Adrenal gland (tissue), 12 donors: ENCODE measurements around the gene NAGLU. TPM values are rescaled to one million over a fixed set of nuclear protein-coding genes. Genes with fewer than 3 reads are reported as not detected.

Source experiments
- DNase-seq, 7 donors: peaks; one replicate each; pipeline ENCODE4 v3.0.0-alpha.2; 2019 to 2020
- H3K27ac ChIP-seq, 5 donors: fragments of 200-600 bp; sonication (generic) in 4 of 5; 1 replicate in 3 of 5; 2 replicates in 2 of 5; pipeline versions ENCODE4 v1.5.1 to v1.8.0; 2016 to 2020; ENCODE audit warnings: mild to moderate bottlenecking in 1 of 5
- H3K27me3 ChIP-seq: fragments of 200-600 bp; 2 replicates; pipeline ENCODE4 v1.8.0; 2021
- H3K36me3 ChIP-seq, 2 donors: fragments of 200-600 bp; replicated peaks in 1 of 2; 1 replicate in 1 of 2; 2 replicates in 1 of 2; pipeline versions ENCODE4 v1.5.1 to v1.8.0; 2018 to 2022
- H3K4me1 ChIP-seq, 2 donors: fragments of 200-600 bp; replicated peaks in 1 of 2; 1 replicate in 1 of 2; 2 replicates in 1 of 2; pipeline versions ENCODE4 v1.5.1 to v1.8.0; 2018 to 2021
- H3K4me3 ChIP-seq, 4 donors: fragments of 200-600 bp; sonication (generic) in 3 of 4; one replicate each; pipeline ENCODE4 v1.5.1; 2016 to 2018
- H3K9me3 ChIP-seq, 3 donors: fragments of 200-600 bp; sonication (generic) in 1 of 3; replicated peaks in 1 of 3; 1 replicate in 2 of 3; 2 replicates in 1 of 3; pipeline versions ENCODE4 v1.5.1 to v1.8.0; 2016 to 2021
- POLR2A ChIP-seq, 2 donors: fragments of 450-650 bp; IDR thresholded peaks; one replicate each; pipeline ENCODE4 v1.6.1; 2017; ENCODE audit warnings: antibody characterized with exemption in 2 of 2, mild to moderate bottlenecking in 2 of 2, moderate library complexity in 1 of 2
- WGBS, 4 donors: extraction: QIAGEN DNeasy Blood & Tissue Kit in 2 of 4; methylation state at CpG; one replicate each; pipeline versions ENCODE4 v1.1.5 to v1.1.7; 2013 to 2017; 5-methylcytosine and 5-hydroxymethylcytosine counted together
- intact Hi-C, 2 donors: fragments of 100-400 bp; cut with DNase I; formaldehyde crosslinking; loops; one replicate each; pipeline versions ENCODE4 v1.14.1 to v1.15.0; 2022 to 2023
- polyA plus RNA-seq, 3 donors: library from polyadenylated mRNA; stranded (reverse); fragments of 200-250 nt in 2 of 3; fragments of 350-450 nt in 1 of 3; fragmentation: Illumina TruSeq in 1 of 3; extraction: RNeasy Lipid Tissue Mini Kit (QIAGEN cat#74804) in 1 of 3; gene quantifications; one replicate each; pipeline ENCODE4 v1.2.3, GENCODE V29; 2013 to 2014
- total RNA-seq, 9 donors: library from RNA; depleted of rRNA in 4 of 9; stranded (reverse); fragments of >200 nt in 4 of 9; fragments of 120-200 nt in 1 of 9; fragmentation: NEBNext Ultra II Directional in 1 of 9; extraction: Animal tissue kit (Norgen Biotek cat#: 25700) in 1 of 9; gene quantifications; one replicate each; pipeline versions ENCODE4 v1.1.0 to v1.2.4, GENCODE V29; 2013 to 2023
- TF ChIP-seq, protein P1 (sequence below), 6 experiments: fragments of 450-650 bp in 4 of 6; fragments of 200-600 bp in 2 of 6; sonication (generic) in 1 of 6; IDR thresholded peaks; 1 replicate in 5 of 6; 2 replicates in 1 of 6; pipeline versions ENCODE4 v1.5.1 to v1.8.0; 2016 to 2021; ENCODE audit warnings: antibody characterized with exemption in 6 of 6, mild to moderate bottlenecking in 2 of 6, moderate library complexity in 1 of 6
- donor health status: healthy with polysubstance abuse.
- donor health status: Bipolar disorder and iron deficiency.
- donor health status: DM: yes; HTN: yes; CAD: no.
- donor health status: DM: no; HTN: no; CAD: no.
- donor health status: DM: no; HTN: no; CAD: no.
- donor health status: DM: yes; HTN: yes; CAD: no.

NAGLU gene
- total and polyA plus RNA-seq, 12 donors = 12.4 to 115 (median 58.5) TPM

DNA sequence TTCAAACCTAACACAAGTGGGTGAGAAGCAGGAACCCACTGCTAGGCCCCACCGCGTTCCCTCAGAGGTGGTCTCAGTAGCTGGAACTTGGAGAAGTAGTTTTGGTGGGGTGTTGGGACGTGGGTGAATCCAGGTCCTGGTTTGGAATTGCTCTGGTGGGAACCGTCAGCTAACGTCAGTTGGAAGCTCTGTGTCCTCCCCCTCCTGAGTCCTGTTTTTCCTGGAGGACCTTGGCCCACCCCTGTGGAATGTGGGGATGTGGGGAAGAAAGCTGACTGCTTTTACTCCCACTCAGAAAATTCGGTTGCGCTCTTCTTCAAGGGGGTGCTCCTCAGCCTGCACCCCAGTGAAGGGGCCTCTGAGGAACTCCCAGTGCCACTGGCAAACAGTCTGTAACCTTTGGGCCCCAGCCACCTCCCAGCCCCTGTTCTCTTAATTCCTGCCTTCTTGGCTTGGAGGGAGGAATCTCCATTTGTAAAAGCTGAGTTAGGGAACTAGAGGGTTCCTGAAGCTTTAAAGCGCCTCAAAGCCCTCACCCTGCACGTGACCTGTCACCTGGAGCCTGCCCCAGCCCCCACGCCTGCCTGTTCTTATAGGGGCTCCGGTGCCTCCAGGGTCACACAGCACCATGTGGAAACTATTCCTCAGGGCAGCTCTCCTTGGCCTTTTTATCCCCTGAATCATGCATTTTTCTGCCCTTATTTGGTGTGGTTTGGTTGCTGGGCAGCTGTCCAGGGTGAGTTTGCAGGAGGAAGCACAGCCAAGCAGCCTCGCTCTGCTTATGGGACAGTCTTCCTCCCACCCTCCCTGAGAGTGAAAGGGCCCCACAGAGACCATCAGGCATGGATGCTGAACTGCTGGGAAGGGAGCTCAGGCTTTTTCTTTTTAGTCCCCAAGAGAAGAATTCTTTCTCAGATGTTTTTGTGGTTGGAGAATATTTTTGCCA is 16.2 kb upstream of the NAGLU start:
- no peak overlapping the region for H3K4me3 ChIP-seq
- peak overlapping the region; percentile 94 to 99 (median 95) for H3K27ac ChIP-seq
- no peaks in the 10 kb centered on the region for H3K9me3 ChIP-seq
- peak; percentile 90 to 97 (median 97) for DNase-seq
- H3K4me1 ChIP-seq = peaks cover 63 to 82% of the 10 kb centered on the region in 2 donors
- 24 to 33% (median 27%) methylated on average over 5 to 12 of the region's 12 CpGs for WGBS, 4 donors
- intact Hi-C loops = loop anchor here (5.0 to 10.0 kb wide), 4 partner anchors 93 to 205 kb away; partner anchors contain the start of gene CAVIN1 (in 1 of the 2)
- TF ChIP-seq, protein P1, sequence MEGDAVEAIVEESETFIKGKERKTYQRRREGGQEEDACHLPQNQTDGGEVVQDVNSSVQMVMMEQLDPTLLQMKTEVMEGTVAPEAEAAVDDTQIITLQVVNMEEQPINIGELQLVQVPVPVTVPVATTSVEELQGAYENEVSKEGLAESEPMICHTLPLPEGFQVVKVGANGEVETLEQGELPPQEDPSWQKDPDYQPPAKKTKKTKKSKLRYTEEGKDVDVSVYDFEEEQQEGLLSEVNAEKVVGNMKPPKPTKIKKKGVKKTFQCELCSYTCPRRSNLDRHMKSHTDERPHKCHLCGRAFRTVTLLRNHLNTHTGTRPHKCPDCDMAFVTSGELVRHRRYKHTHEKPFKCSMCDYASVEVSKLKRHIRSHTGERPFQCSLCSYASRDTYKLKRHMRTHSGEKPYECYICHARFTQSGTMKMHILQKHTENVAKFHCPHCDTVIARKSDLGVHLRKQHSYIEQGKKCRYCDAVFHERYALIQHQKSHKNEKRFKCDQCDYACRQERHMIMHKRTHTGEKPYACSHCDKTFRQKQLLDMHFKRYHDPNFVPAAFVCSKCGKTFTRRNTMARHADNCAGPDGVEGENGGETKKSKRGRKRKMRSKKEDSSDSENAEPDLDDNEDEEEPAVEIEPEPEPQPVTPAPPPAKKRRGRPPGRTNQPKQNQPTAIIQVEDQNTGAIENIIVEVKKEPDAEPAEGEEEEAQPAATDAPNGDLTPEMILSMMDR (IDR thresholded peaks at IDR 0.05) = no peak
- peak in 1 of 2 donors; percentile 58 for TF ChIP-seq POLR2A (IDR thresholded peaks at IDR 0.05)
- no peaks in the 10 kb centered on the region for H3K27me3 ChIP-seq
- peaks cover 0 to 27% of the 10 kb centered on the region in 2 donors for H3K36me3 ChIP-seq

DNA sequence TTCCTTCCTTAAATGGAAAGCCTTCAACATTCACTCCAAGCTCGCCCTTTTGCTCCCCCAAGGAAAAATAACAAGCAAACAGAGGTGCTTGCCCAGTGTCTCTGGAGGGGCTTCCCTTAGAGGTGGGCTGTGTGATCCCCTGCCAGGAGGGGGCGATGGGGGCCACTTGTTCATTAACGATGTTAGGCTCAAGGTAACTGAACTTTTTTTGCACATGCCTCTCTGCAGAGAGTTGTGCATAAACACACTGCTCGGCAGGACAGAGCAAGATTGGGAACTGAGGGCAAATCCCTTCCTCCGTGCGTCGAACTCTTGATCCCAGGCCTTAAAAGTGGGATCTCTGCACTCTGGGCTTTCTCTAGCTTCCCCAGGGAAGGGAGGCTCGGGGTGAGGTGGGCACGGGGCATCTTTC is 15.5 kb upstream of the NAGLU start:
- peaks cover 0 to 23% of the 10 kb centered on the region in 2 donors for H3K36me3 ChIP-seq
- peak overlapping the region; percentile 94 to 99 (median 95) for H3K27ac ChIP-seq
- H3K9me3 ChIP-seq = no peaks in the 10 kb centered on the region
- peak in 1 of 2 donors; percentile 25 for TF ChIP-seq POLR2A (IDR thresholded peaks at IDR 0.05)
- TF ChIP-seq, protein P1 (IDR thresholded peaks at IDR 0.05) = peak in 1 of 6 experiments; percentile 16
- DNase-seq = peak in 1 of 7 donors; percentile 27
- H3K4me1 ChIP-seq = peaks cover 68 to 87% of the 10 kb centered on the region in 2 donors
- no peaks in the 10 kb centered on the region for H3K27me3 ChIP-seq
- no peak overlapping the region for H3K4me3 ChIP-seq
- 31 to 42% (median 35%) methylated on average over 7 to 9 of the region's 9 CpGs for WGBS, 4 donors
- intact Hi-C loops = loop anchor here (5.0 to 10.0 kb wide), 2 partner anchors 98 to 206 kb away; partner anchors contain the start of gene CAVIN1 (in 1 of the 2)

DNA sequence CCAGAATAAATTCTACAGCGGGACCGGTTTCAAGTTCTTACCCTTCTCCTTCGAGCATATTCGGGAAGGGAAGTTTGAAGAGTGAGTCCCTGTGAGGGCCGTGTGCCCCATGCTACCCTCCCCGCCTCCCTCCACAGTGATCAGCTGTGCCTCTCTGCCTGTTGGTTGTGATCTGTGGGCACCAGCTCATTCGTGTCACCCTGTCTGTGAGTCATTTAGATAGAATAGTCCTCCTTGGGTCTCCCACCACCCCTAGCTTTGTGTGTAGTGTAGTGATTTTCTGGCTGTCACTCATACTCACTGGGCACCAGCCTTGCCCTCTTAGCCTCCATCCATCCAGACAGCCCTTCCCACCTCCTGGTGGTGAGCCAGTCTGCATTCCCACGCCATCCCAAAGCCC is 15.0 kb upstream of the NAGLU start:
- peaks cover 0 to 18% of the 10 kb centered on the region in 2 donors for H3K36me3 ChIP-seq
- H3K9me3 ChIP-seq = no peaks in the 10 kb centered on the region
- TF ChIP-seq, protein P1 (IDR thresholded peaks at IDR 0.05) = no peak
- TF ChIP-seq POLR2A (IDR thresholded peaks at IDR 0.05) = no peak
- no peaks in the 10 kb centered on the region for H3K27me3 ChIP-seq
- 43 to 52% (median 49%) methylated on average over 6 to 8 of the region's 8 CpGs for whole genome bisulfite sequencing, 4 donors
- intact Hi-C loops = loop anchor here (5.0 to 10.0 kb wide), 2 partner anchors 99 to 206 kb away; partner anchors contain the start of gene CAVIN1 (in 1 of the 2)
- no peak overlapping the region for H3K4me3 ChIP-seq
- H3K4me1 ChIP-seq = peaks cover 73 to 92% of the 10 kb centered on the region in 2 donors
- peak overlapping the region; percentile 94 to 99 (median 95) for H3K27ac ChIP-seq
- peak in 3 of 7 donors; percentile 45 to 61 (median 49) for DNase-seq

DNA sequence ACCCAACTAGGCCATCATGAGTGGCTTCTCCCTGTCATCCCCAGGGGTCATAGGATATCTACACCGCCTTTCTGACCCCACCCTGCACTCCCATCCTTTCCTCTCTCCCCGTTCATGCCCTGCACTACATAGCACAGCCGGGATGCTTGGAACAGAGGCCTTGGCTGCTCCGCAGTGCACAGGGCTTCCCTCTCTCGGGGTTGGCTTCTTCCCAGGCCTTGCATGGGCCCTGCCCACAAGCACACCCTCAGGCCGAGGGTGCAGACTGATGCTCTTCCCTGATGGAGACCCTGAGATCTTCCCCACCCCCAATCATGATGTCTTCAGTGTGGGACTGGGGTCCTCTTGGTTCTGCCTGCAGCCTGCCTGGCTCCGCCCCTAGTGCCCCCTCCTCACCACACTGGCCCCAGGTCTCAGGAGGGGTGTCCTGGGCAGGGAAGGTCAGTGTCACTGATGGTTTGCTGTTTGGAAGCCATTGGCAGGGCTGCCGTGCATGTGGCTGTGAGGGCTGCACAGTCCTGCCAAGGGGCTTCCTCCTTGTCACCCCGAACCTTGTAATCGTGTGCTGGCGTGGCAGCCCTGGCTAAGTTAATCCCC is 14.3 kb upstream of the NAGLU start:
- Histone ChIP-seq H3K27me3 (no peaks in the 10 kb centered on the region), H3K9me3 (no peaks in the 10 kb centered on the region), H3K4me1 (peaks cover 79 to 93% of the 10 kb centered on the region in 2 donors), H3K4me3 (no peak overlapping the region), H3K27ac (peak overlapping the region; percentile 65 to 99 (median 94)), H3K36me3 (peaks cover 0 to 11% of the 10 kb centered on the region in 2 donors)
- peak in 6 of 7 donors; percentile 56 to 76 (median 69) for DNase-seq
- TF ChIP-seq POLR2A (IDR thresholded peaks at IDR 0.05) = no peak
- TF ChIP-seq, protein P1 (IDR thresholded peaks at IDR 0.05) = no peak
- 31 to 61% (median 38%) methylated on average over 7 to 11 of the region's 11 CpGs for WGBS, 4 donors
- intact Hi-C loops = loop anchor here (5.0 to 10.0 kb wide), 2 partner anchors 99 to 207 kb away; partner anchors contain the start of gene CAVIN1 (in 1 of the 2)
